HG03521 (cell line): ENCODE results near the gene NEDD4.
A peak's percentile ranks its signal among the peaks of the same experiment; 100 is the strongest.
"Not testable (repeated sequence)": the region's sequence is repeated elsewhere in the genome, so short reads cannot be mapped to it uniquely, and the experiment has no call there.

Source experiments
- ATAC-seq: cut with Tn5 transposase; IDR thresholded peaks from one replicate; pipeline ENCODE4 v1.9.1; 2021; ENCODE audit warnings: mild to moderate bottlenecking, moderate library complexity; ENCODE audit not compliant: unreplicated experiment

Gene NEDD4

GRCh38 chr15:55993111-55993803, at the start of gene NEDD4:
TSS of gene NEDD4 (minus strand) at chr15:55993612. CDS start at chr15:55993555, 57 bp downstream.
- ATAC-seq = peak; percentile 82

DNA sequence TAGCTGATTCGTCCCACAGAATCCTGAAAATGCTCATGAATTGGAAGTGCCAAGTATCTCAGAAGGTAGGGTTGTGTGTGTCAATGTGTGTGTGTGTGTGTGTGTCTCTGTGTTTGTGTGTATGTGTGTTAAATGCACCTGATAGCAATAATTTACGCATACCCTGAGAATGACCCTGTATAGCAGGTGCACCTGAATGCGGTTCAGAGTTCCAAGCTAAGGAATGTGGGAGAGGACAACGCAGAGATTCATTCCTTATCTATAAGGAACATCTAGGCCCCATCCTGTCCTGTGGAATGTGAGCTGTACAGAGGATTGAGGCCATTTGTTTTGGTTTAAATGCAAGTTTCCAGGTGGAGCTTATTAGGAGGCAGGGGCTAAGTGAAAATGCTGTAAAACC, 49.1 kb upstream of the NEDD4 start:
- ATAC-seq = no peak

- ATAC-seq = no peak
Measured at GRCh38 chr15:56042031-56042430, 48.6 kb upstream of the NEDD4 start.

GRCh38 chr15:56040081-56041035, 46.9 kb upstream of the NEDD4 start:
- no peak for ATAC-seq

GRCh38 chr15:56038707-56039106, 45.3 kb upstream of the NEDD4 start:
- no peak for ATAC-seq

DNA sequence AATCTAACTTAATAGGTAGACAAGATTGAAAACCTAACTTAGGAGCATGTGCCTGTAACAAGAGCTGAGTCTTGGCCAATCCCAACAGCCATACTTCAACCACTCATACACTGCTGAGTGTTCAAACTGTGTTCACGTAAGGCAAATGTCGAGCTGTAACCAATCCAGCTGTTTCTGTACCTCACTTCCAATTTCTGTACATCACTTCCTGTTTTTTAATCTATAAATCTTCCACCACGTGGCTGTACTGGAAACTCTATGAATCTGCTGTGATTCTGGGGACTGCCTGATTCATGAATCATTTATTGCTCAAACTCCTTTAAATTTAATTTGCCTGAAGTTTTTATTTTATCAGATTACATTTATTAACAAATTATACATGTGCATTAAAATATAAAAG, 44.6 kb upstream of the NEDD4 start:
- ATAC-seq = no peak

DNA sequence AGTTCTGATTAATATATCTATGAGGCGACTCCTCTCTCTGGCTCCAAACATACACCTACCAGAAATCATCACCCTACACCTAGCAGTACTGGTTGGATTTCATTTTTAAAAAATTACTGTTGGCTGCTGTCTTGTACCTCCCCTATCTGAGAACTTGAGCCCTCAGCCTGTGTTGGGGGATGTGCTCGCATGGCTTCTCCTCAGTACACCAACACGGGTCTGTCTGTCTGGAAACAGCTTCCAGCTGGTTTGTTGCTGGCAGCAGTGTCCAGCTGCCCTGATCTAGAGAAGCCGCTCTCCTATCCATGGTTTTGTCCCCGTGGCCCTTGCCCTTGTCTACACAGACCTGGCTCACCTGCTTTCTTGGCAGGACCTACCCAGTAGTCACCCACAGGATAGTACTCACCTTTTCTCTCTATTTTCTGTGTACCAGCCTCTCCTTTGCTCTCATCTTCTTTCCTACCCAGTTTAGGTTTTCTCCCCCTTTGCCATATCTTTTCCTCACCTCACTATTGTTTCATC, 43.2 kb upstream of the NEDD4 start:
- no peak for ATAC-seq

DNA sequence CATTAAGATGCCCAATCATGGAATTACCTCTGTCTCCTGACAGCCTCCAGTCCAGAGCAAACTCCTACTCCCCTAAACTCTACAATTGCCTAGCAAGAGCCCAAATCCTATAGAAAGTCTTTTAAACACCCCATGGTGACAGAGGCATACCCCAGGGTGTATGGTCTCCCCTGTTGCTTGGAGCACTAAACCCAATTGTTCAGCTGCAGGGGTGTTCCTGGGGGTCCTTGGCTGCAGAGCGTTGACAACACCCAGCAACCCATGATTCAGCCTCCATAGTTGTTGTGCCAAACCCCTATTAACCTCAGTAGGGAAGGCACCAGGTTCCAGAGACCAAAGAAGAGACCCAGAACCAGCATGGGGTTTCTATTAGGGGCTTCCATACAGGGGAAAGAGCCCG, 41.8 kb upstream of the NEDD4 start:
- no peak for ATAC-seq

GRCh38 chr15:56034514-56034913, 41.1 kb upstream of the NEDD4 start:
- ATAC-seq = no peak

DNA sequence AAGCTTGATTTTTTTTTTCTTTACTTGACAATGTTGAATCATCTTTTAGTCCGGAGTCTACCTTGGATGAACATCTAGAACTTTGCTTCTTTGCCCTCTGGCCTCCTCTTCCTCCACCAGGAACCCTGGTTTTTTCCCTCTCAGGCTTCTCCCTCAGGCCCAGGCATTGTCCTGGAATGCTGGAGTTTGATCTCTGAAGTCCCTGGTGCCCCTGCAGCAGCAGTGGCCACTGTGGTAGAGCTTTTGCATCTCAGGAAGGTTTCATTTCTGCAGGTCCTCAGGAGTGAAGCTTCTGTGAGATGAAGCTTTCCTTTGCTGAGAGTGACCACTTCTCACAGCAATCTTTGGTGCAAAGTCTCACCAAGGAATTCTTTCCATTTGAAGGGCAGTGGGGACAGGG, 39.0 kb upstream of the NEDD4 start:
- no peak for ATAC-seq

- ATAC-seq = no peak
Measured at GRCh38 chr15:56031836-56032235, 38.4 kb upstream of the NEDD4 start.

GRCh38 chr15:56031402-56031801, 38.0 kb upstream of the NEDD4 start:
- ATAC-seq = no peak

DNA sequence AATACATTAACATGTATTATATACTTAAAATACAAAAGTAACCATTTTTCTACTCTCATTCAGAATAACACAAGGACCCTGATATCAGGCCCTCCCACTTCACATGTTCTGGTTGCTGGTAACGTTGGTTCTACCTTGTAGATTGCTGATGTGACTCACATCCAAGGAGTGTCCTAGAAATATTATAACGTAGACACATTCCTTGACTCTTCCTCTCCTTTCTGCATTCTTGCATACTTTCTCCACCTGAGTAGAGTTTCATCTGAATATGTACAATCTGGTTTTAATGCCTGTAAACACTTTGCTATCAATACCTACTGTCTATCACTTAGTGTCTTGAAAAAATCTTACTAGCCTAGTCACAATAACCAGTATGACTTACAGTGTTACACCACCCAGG, 35.0 kb upstream of the NEDD4 start:
- no peak for ATAC-seq

GRCh38 chr15:56023160-56023559, 29.7 kb upstream of the NEDD4 start:
- not testable (repeated sequence) for ATAC-seq

DNA sequence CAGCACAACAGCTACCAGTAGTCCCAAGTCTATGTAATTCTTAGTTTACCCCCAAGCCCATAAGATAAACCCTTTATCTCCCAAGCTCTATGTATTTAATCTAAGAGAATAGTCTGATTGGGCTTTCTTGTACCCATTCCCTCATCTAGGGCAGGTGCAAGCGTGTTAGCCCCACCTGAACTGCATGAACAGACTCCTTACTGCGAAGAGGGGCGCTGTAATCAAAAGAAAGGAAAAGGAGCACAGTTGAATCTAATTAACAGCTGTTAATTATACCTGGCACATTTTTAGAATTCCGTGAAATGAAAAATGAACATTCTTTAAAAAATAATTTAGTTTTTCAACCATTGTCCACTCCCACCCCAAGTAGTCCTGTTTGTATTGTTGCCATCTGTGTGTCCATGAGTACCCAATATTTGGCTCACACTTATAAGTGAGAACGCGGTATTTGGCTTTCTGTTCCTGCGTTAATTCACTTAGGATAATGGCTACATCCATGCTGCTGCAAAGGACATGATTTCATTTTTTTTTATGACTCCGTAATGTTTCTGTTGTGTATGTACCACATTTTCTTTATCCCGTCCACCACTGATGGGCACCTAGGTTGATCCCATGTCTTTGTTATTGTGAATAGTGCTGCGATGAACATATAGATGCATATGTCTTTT, 26.5 kb upstream of the NEDD4 start:
- ATAC-seq = no peak

DNA sequence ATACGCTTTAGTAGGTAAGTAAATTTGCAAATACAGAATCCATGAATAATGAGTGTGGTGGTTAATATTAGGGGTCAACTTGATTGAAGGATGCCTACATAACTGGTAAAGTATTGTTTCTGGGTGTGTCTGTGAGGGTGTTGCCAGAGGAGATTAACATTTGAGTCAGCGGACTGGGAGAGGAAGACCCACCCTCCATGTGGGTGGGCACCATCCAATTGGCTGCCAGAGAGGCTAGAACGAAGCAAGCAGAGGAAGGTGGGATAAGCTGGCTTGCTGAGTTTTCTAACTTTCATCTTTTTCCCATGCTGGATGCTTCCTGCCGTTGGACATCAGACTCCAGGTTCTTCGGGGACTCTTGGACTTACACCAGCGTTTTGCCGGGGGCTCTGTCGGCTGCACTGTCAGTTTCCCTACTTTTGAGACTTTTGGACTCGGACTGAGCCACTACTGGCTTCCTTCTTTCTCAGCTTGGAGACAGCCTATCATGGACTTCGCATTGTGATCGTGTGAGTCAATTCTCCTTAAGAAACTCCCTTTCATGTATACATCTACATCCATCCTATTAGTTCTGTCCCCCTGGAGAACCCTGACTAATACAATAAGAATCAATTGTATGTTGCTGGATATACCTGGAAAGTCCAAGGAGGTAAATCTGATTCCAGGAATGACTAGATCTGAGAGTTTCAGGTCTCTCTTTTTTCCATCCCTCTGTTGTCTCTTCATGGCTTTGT, 25.8 kb upstream of the NEDD4 start:
- ATAC-seq = no peak

DNA sequence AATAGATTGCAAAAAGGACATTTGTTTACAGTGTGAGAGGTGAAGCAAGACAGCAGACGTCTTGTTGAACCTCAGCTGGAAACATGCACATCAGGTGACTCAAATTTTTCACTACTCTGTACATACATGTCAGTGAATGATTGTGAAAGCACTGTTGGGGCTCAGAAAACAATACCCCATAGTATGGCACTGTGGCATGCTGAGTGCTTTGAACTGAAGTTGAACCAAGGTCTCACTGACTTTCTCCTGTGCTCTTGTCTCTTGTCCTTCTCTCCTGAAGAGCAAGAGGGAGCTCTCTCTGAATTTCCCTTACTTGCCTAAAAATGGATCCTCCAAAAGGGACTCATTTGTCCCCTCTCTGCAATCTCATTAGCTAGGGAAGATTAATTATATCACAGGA, 24.5 kb upstream of the NEDD4 start:
- no peak for ATAC-seq

GRCh38 chr15:56017511-56017910, 24.1 kb upstream of the NEDD4 start:
- no peak for ATAC-seq

DNA sequence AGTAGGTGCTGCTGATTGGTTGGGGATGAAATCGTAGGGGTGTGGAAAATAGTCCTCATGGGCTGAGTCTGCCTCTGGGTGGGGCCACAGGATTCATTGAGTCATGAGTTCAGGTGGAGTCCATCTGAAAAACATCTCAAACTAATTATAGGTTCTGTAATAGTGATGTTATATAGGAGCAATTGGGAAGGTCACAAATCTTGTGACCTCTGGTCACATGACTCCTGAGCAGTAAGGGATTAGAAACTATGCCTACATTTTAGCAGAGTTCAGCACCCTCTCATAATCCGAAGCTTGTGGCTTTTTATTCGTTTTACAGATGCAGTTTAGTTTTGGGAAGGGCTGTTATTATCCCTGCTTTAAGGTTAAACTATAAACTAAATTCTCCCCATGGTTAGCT, 22.9 kb upstream of the NEDD4 start:
- no peak for ATAC-seq

DNA sequence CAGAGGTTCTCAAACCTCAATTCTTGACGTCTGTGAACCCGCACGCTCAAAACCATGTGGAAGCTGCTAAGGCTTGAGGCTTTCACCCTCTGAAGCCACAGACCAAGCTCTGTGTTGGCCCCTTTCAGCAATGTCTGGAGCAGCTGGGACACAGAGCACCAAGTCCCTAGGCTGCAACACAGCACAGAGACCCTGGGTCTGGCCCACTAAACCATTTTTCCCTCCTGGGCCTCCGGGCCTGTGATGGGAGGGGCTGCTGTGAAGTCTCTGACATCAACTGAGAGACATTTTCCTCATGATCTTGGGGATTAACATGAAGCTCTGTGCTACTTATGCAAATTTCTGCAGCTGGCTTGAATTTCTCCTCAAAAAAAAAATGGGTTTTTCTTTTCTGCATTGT, 21.3 kb upstream of the NEDD4 start:
- no peak for ATAC-seq

- ATAC-seq = not testable (repeated sequence)
Measured at GRCh38 chr15:56007053-56007452, 13.6 kb upstream of the NEDD4 start.
